HG03442 (cell line): ENCODE data around the gene DNAJB1.
"Not testable (repeated sequence)": the region's sequence is repeated elsewhere in the genome, so short reads cannot be mapped to it uniquely, and the experiment has no call there.

Source experiments
- ATAC-seq: cut with Tn5 transposase; IDR thresholded peaks from one replicate; pipeline ENCODE4 v1.9.1; 2021; ENCODE audit warnings: mild to moderate bottlenecking, moderate library complexity; ENCODE audit not compliant: unreplicated experiment

Gene DNAJB1

GRCh38 chr19:14553042-14553938 is 35.1 kb upstream of the DNAJB1 start:
- ATAC-seq = no peak

GRCh38 chr19:14552006-14552360 is 33.8 kb upstream of the DNAJB1 start:
- ATAC-seq = not testable (repeated sequence)

- ATAC-seq = not testable (repeated sequence)
These were observed 33.2 kb upstream of the DNAJB1 start for GRCh38 chr19:14551134-14552005.

GRCh38 chr19:14550201-14550754 is 32.1 kb upstream of the DNAJB1 start:
- ATAC-seq = no peak

GRCh38 chr19:14545716-14546082 is 27.5 kb upstream of the DNAJB1 start:
- ATAC-seq = no peak

- ATAC-seq = no peak
These were observed 26.9 kb upstream of the DNAJB1 start for GRCh38 chr19:14544977-14545715.

GRCh38 chr19:14544047-14544446 is 25.9 kb upstream of the DNAJB1 start:
- ATAC-seq = no peak

GRCh38 chr19:14542711-14543328 is 24.6 kb upstream of the DNAJB1 start:
- ATAC-seq = no peak

- ATAC-seq = not testable (repeated sequence)
These were observed 23.8 kb upstream of the DNAJB1 start for GRCh38 chr19:14541979-14542378.

- ATAC-seq = no peak
These were observed 22.7 kb upstream of the DNAJB1 start for GRCh38 chr19:14540741-14541525.

GRCh38 chr19:14536926-14537692 is 18.9 kb upstream of the DNAJB1 start:
- ATAC-seq = no peak

- ATAC-seq = no peak
These were observed 15.3 kb upstream of the DNAJB1 start for GRCh38 chr19:14533450-14533849.

GRCh38 chr19:14530506-14530905 is 12.3 kb upstream of the DNAJB1 start:
- no peak for ATAC-seq

GRCh38 chr19:14530005-14530348 is 11.8 kb upstream of the DNAJB1 start:
- ATAC-seq = no peak

GRCh38 chr19:14529254-14530004 is 11.2 kb upstream of the DNAJB1 start, which contains the start of gene TECR:
TECR (plus strand) TSS chr19:14529594; CDS start chr19:14529697, 103 bp downstream.
- peak; percentile 92 for ATAC-seq

- ATAC-seq = no peak
These were observed 10.4 kb upstream of the DNAJB1 start for GRCh38 chr19:14528419-14529253.

- no peak for ATAC-seq
These were observed 8.2 kb upstream of the DNAJB1 start for GRCh38 chr19:14526423-14526822.
